HepG2 (cell line): ENCODE results near the gene MYBL2. TPM values are rescaled to one million over a fixed set of nuclear protein-coding genes. Genes with fewer than 3 reads are reported as not detected.

Experiments
- CENPX ChIP-seq: sonication (generic); formaldehyde crosslinking; IDR thresholded peaks from 2 replicates; pipeline ENCODE4 v1.9.0; 2021; ENCODE audit warnings: mild to moderate bottlenecking, missing genetic modification reagents, moderate library complexity
- CHD4 ChIP-seq: fragments of 200-600 bp; sonication (generic); IDR thresholded peaks from 2 replicates; pipeline ENCODE4 v1.7.0; 2017; ENCODE audit warnings: mild to moderate bottlenecking, low read length, borderline replicate concordance
- CSRNP1 ChIP-seq: sonication (generic); formaldehyde crosslinking; IDR thresholded peaks from 2 replicates; pipeline ENCODE4 v1.8.1; 2023; ENCODE audit warnings: mild to moderate bottlenecking, missing genetic modification reagents
- GLI4 ChIP-seq: sonication (generic); formaldehyde crosslinking; IDR thresholded peaks from 2 replicates; pipeline ENCODE4 v1.5.1; 2020; ENCODE audit warnings: missing genetic modification reagents, mild to moderate bottlenecking, moderate library complexity, borderline replicate concordance
- HIC2 ChIP-seq: sonication (generic); formaldehyde crosslinking; IDR thresholded peaks from 2 replicates; pipeline ENCODE4 v1.9.0; 2022; ENCODE audit warnings: low read depth, missing genetic modification reagents
- LBX2 ChIP-seq: sonication (generic); formaldehyde crosslinking; IDR thresholded peaks from 2 replicates; pipeline ENCODE4 v1.5.0; 2020; ENCODE audit warnings: missing genetic modification reagents, mild to moderate bottlenecking, borderline replicate concordance
- RERE ChIP-seq: IDR thresholded peaks from 2 replicates; pipeline ENCODE4 v1.6.1; 2016; ENCODE audit warnings: low read depth, missing genetic modification reagents, missing compliant biosample characterization
- SNAI1 ChIP-seq: sonication (generic); formaldehyde crosslinking; IDR thresholded peaks from 2 replicates; pipeline ENCODE4 v1.5.0; 2020; ENCODE audit warnings: mild to moderate bottlenecking, missing genetic modification reagents, borderline replicate concordance
- SNAPC5 ChIP-seq: sonication (generic); formaldehyde crosslinking; IDR thresholded peaks from 2 replicates; pipeline ENCODE4 v1.8.1; 2023; ENCODE audit warnings: mild to moderate bottlenecking, missing genetic modification reagents, borderline replicate concordance
- TSC22D2 ChIP-seq: sonication (generic); formaldehyde crosslinking; IDR thresholded peaks from 2 replicates; pipeline ENCODE4 v1.5.1; 2020; ENCODE audit warnings: missing genetic modification reagents, mild to moderate bottlenecking, borderline replicate concordance
- ZNF354B ChIP-seq: sonication (generic); formaldehyde crosslinking; IDR thresholded peaks from 2 replicates; pipeline ENCODE4 v1.8.0; 2022; ENCODE audit warnings: mild to moderate bottlenecking, missing genetic modification reagents
- ZNF362 ChIP-seq: sonication (generic); formaldehyde crosslinking; IDR thresholded peaks from 2 replicates; pipeline ENCODE4 v1.4.0; 2020; ENCODE audit warnings: missing genetic modification reagents, mild to moderate bottlenecking, borderline replicate concordance
- ZNF7 ChIP-seq: IDR thresholded peaks from 2 replicates; pipeline ENCODE4 v1.6.1; 2016; ENCODE audit warnings: missing biosample characterization, missing genetic modification reagents
- ZNF720 ChIP-seq: sonication (generic); formaldehyde crosslinking; IDR thresholded peaks from 2 replicates; pipeline ENCODE4 v1.4.0; 2020; ENCODE audit warnings: missing genetic modification reagents
- polyA plus RNA-seq, 8 experiments: library from polyadenylated mRNA; depleted of rRNA in 3 of 8; stranded (reverse) in 7 of 8; unstranded in 1 of 8; fragments of >200 nt; fragmentation: Illumina TruSeq in 4 of 8; extraction: Trizol in 4 of 8; gene quantifications; 2 replicates each; pipeline versions ENCODE4 v1.2.1 to v1.2.3, GENCODE V29; 2011 to 2016; ENCODE audit warnings: low read depth in 4 of 8, missing spikeins in 1 of 8, mixed read lengths in 1 of 8; ENCODE audit not compliant: insufficient read depth in 1 of 8
- total RNA-seq, 5 experiments: library from RNA; depleted of rRNA; stranded (reverse); fragments of >200 nt; fragmentation: Illumina TruSeq; extraction: Trizol; gene quantifications; 2 replicates each; pipeline ENCODE4 v1.2.3, GENCODE V29; 2016; ENCODE audit warnings: low read depth in 1 of 5

The MYBL2 gene
- total and polyA plus RNA-seq, 2 of the 13 experiments (the other 11 are each of a cell fraction or from before 2014, with no cell fraction given): 11.9 to 66.2 TPM

- TF ChIP-seq ZNF362 (0 out of 2 replicates have a peak, but pooled peaks have one; percentile 17), GLI4 (peak; percentile 52; the same call in 1 of the 2 replicates), HIC2 (CRISPR knock-in tag) (no peak), CSRNP1 (peak; percentile 68; the same call in 1 of the 2 replicates), LBX2 (peak; percentile 72; the same call in 1 of the 2 replicates), SNAI1 (CRISPR knock-in tag) (peak; percentile 73; the same call in 1 of the 2 replicates), RERE (CRISPR knock-in tag) (no peak), CHD4 (no peak), SNAPC5 (CRISPR knock-in tag) (no peak), ZNF354B (CRISPR knock-in tag) (0 out of 2 replicates have a peak, but pooled peaks have one; percentile 22), CENPX (CRISPR knock-in tag) (no peak), ZNF720 (no peak), ZNF7 (CRISPR knock-in tag) (0 out of 2 replicates have a peak, but pooled peaks have one; percentile 14), TSC22D2 (CRISPR knock-in tag) (0 out of 2 replicates have a peak, but pooled peaks have one; percentile 21)
These were observed at the start of gene MYBL2 (continued) for GRCh38 chr20:43666376-43667328.
